Measurements from ENCODE around the gene RYR2. TPM values are rescaled to one million over a fixed set of nuclear protein-coding genes. Genes with fewer than 3 reads are reported as not detected.

Gene RYR2
- total RNA-seq, 1 experiment from 2014 or later, result 0.03 TPM

- Histone ChIP-seq H3K27me3 (ENCODE audit: control insufficient read depth, insufficient read depth, low read length) (no peaks in the 10 kb centered on the region), H3K4me3 (ENCODE audit: low read depth in 2 of 2, low read length in 2 of 2) (no peak overlapping the region), H3K4me1 (ENCODE audit: control insufficient read depth, insufficient read depth, low read length) (no peaks in the 10 kb centered on the region), H3K36me3 (ENCODE audit: control insufficient read depth, insufficient read depth, low read length) (no peaks in the 10 kb centered on the region; the same call in 1 of the 2 replicates), H3K27ac (ENCODE audit: low read length) (no peak overlapping the region), H3K9me3 (ENCODE audit: control insufficient read depth, insufficient read depth, low read depth, low read length) (no peaks in the 10 kb centered on the region)
- BruUV-seq (replicated peaks), result no TSS peak
- CTCF ChIA-PET, result no interaction called here
- ATAC-seq, result no peak
- in situ Hi-C loops (cut with HindIII; ENCODE audit: low pct_unique_long_range_greater_than_20kb, low sequenced_read_pairs), result no loop called here
- POLR2A ChIA-PET, result no interaction called here
- intact Hi-C loops (cut with micrococcal nuclease; ENCODE audit: unreplicated experiment), result no loop called here
- no peak for TF ChIP-seq CTCF (IDR thresholded peaks at IDR 0.05)
- no peak for TF ChIP-seq REST (IDR thresholded peaks at IDR 0.05; ENCODE audit: insufficient read depth in 1 of 2, low read depth in 2 of 2, low read length in 1 of 2)
- DNase-seq (ENCODE audit: low read depth, low spot score), result no peak
Measured at GRCh38 chr1:237444120-237444790, 402.3 kb downstream of the RYR2 start.

- ChIA-PET POLR2A (no interaction called here), CTCF (no interaction called here)
- TF ChIP-seq SIN3A (IDR thresholded peaks at IDR 0.05; ENCODE audit: borderline replicate concordance, insufficient read depth, low read depth, low read length) (no peak), CTCF (IDR thresholded peaks at IDR 0.05) (no peak), POLR2AphosphoS5 (IDR thresholded peaks at IDR 0.05; ENCODE audit: low read depth, low read length) (no peak), TCF7L2 (IDR thresholded peaks at IDR 0.05; ENCODE audit: low read depth, low read length) (no peak), REST (IDR thresholded peaks at IDR 0.05; ENCODE audit: insufficient read depth in 1 of 2, low read depth in 2 of 2, low read length in 1 of 2) (no peak)
- no peaks in the 10 kb centered on the region for H3K27me3 ChIP-seq (ENCODE audit: control insufficient read depth, insufficient read depth, low read length)
- no peak overlapping the region for H3K27ac ChIP-seq (ENCODE audit: low read length)
- DNase-seq (ENCODE audit: low read depth, low spot score) (no peak), ATAC-seq (no peak)
- H3K9me3 ChIP-seq (ENCODE audit: control insufficient read depth, insufficient read depth, low read depth, low read length), result no peaks in the 10 kb centered on the region
- intact Hi-C loops (cut with micrococcal nuclease; ENCODE audit: unreplicated experiment) (no loop called here), in situ Hi-C loops (cut with HindIII; ENCODE audit: low pct_unique_long_range_greater_than_20kb, low sequenced_read_pairs) (no loop called here)
- BruUV-seq (replicated peaks), result no TSS peak
- H3K4me1 ChIP-seq (ENCODE audit: control insufficient read depth, insufficient read depth, low read length), result no peaks in the 10 kb centered on the region
- H3K36me3 ChIP-seq (ENCODE audit: control insufficient read depth, insufficient read depth, low read length), result no peaks in the 10 kb centered on the region; the same call in none of the 2 replicates
- no peak overlapping the region for H3K4me3 ChIP-seq (ENCODE audit: low read depth in 2 of 2, low read length in 2 of 2)
Measured at GRCh38 chr1:237448042-237448441, 406.1 kb downstream of the RYR2 start.

Data from Panc1 (cell line).